ENCODE data around the gene STYXL2.

STYXL2 gene

DNA sequence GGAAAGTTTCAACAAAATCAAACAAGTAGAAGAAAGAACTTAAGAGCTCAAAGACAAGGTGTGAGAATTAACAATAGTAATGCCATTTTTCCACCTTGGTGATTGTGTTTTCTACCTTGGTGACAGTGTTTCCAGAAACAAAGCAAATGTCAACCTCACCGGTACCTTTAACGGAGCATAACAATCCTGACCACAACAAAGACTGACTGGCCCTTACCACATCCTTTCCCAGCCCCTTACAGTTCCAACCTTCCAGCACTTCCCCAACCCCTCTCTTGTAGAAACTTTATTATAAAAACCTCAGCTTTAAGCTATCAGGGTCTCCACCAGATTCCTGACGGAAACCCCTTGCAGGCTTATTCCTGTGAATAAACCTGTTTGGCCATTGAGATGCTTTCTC is 16.7 kb downstream of the STYXL2 start:
- DNase-seq (ENCODE audit: low spot score): no peak

- no peak for DNase-seq (ENCODE audit: low spot score)
These were observed 18.2 kb downstream of the STYXL2 start for GRCh38 chr1:167111868-167112709.

- DNase-seq (ENCODE audit: low spot score): no peak
These were observed 20.9 kb downstream of the STYXL2 start for GRCh38 chr1:167114725-167115124.

DNA sequence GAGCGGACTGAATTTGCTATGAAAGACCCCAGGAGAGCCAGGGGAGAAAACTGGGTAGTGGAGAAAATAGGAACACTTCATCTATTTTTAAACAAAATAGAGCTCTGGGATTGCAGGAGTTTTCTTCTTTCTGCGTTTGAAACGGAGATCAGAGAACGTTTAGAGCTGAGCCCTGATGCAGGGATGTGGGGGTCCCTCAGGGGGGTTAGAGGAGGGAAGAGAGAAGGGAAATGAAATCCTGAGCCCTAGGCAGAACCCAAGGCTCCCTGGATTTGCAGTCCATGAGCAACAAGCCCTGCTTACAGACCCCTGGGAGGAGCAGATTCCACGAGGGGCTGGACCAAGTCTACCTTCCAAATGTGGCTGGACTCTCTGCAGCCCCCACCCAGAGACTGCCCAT is 21.8 kb downstream of the STYXL2 start:
- DNase-seq (ENCODE audit: low spot score): no peak

DNA sequence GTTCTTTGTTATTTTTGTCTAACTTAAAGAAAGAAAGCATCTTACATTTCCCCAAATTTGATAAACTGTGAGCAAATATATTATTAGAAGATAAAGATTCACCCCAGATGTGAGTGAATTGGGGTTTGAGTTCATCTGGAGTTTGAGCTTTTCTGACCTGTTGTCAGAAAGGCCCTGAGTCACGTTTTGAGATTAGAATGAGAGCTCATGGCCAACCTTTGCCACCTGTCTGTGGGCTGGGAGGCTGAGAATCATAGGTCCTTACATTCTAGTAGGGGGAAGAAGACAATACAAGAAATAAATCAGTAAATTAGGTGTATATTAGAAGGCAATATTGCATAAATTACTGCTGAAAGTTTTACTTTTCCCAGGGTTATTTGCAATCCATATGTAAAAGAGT is 22.3 kb downstream of the STYXL2 start:
- DNase-seq (ENCODE audit: low spot score): no peak

DNA sequence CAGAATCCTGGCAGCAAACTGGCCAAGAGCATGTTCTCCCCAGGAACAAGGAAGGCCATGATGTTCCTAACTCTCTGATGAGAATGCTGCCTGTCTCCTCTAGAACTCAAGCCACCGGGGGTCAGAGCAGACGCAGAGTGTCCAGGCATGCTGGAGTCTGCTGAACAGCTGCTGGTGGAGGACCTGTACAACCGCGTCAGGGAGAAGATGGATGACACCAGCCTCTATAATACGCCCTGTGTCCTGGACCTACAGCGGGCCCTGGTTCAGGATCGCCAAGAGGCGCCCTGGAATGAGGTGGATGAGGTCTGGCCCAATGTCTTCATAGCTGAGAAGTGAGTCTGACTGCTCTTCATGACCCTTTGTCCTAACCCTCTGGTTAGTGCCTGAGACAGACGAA is 23.4 kb downstream of the STYXL2 start:
- DNase-seq (ENCODE audit: low spot score): no peak

GRCh38 chr1:167118188-167118587 is 24.3 kb downstream of the STYXL2 start:
- DNase-seq (ENCODE audit: low spot score): no peak

DNA sequence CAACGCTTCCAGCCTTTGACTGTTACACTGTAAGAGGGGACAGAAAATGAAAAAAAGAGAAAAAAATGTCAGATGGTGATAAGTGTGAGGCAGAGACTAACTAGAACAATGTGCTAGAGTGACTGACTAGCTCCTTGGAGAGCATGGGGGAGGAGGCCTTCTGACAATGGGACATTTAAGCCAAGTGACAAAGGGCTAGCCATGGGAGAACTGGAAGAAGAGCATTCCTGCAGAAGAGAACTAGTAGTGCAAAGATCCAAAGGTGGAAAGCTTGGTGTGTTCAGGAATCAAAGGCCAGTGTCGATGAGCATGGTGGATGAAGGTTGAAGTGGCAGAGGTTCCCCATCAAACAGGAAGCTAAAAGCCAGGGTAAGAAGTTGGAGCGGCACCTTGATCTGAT is 25.8 kb downstream of the STYXL2 start:
- DNase-seq (ENCODE audit: low spot score): no peak

DNA sequence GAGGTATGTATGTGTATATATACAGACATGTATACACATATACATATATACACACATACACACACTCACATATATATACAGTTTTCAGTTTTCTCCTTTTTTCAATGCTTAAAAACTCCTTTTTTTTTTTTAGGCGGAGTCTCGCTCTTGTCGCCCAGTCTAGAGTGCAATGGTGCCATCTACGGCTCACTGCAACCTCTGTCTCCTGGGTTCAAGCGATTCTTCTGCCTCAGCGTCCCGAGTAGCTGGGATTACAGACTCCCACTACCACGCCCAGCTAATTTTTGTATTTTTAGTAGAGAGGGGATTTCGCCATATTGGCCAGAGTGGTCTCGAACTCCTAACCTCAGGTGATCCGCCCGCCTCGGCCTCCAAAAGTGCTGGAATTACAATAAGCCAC is 27.0 kb downstream of the STYXL2 start:
- no peak for DNase-seq (ENCODE audit: low spot score)

GRCh38 chr1:167121375-167122120 is 27.7 kb downstream of the STYXL2 start:
- DNase-seq (ENCODE audit: low spot score): no peak

GRCh38 chr1:167122121-167122480 is 28.2 kb downstream of the STYXL2 start:
- DNase-seq (ENCODE audit: low spot score): no peak

GRCh38 chr1:167122568-167122967 is 28.7 kb downstream of the STYXL2 start:
- no peak for DNase-seq (ENCODE audit: low spot score)

DNA sequence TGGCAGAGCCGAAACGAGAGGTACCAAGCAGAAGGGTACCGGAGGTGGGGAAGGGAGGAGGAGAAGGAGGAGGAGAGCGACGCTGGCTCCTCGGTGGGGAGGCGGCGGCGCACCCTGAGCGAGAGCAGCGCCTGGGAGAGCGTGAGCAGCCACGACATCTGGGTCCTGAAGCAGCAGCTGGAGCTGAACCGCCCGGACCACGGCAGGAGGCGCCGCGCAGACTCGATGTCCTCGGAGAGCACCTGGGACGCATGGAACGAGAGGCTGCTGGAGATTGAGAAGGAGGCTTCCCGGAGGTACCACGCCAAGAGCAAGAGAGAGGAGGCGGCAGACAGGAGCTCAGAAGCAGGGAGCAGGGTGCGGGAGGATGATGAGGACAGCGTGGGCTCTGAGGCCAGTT is 32.4 kb downstream of the STYXL2 start:
- DNase-seq (ENCODE audit: low spot score): no peak

GRCh38 chr1:167126811-167127210 is 32.9 kb downstream of the STYXL2 start:
- DNase-seq (ENCODE audit: low spot score): no peak

DNA sequence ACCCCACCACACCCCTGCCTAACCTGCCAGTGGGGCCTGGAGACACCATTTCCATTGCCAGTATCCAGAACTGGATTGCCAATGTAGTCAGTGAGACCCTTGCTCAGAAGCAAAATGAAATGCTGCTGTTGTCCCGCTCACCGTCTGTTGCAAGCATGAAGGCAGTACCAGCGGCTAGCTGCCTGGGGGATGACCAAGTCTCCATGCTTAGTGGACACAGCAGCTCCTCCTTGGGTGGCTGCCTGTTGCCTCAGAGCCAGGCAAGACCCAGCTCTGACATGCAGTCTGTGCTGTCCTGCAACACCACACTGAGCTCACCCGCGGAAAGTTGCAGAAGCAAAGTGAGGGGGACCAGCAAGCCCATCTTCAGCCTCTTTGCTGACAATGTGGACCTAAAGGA is 33.4 kb downstream of the STYXL2 start:
- DNase-seq (ENCODE audit: low spot score): no peak

GRCh38 chr1:167127661-167128060 is 33.8 kb downstream of the STYXL2 start:
- no peak for DNase-seq (ENCODE audit: low spot score)

DNA sequence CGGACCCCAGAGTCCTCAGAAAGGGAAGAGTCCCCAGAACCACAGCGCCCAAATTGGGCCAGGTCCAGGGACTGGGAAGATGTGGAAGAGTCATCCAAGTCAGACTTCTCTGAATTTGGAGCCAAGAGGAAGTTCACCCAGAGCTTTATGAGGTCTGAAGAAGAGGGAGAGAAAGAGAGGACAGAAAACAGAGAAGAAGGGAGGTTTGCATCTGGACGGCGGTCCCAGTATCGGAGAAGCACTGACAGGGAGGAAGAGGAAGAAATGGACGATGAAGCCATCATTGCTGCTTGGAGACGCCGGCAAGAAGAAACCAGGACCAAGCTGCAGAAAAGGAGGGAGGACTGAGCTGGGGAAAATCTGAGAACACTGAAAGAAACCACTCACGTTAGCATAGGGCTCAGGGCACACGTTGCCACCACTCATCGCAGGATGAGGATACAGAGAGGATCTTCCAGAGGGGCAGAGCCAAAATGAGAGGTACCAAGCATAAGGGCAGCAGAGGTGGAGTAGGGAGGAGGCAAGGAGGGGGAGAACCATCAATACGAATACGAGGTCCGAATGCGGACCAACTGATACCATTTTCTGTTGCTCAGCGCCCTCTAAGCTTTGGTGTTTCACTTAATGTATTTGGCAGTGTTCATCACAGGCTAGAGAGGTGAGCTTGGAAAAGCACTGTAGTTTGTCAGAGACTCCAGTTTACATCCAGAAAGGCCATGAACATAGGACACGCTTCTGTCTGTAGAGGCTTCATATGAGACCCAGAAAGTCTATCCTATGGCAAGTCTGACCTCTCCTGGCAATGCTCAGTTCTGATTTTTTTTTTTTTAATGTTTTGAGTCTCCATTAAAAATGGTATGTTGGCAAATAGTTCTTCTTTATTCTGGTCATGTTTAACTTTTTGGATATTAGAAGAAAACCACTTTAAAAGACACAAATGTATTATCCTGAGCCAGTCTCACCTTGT is 34.7 kb downstream of the STYXL2 start:
- no peak for DNase-seq (ENCODE audit: low spot score)

GRCh38 chr1:167130829-167131510 is 37.1 kb downstream of the STYXL2 start:
- no peak for DNase-seq (ENCODE audit: low spot score)

DNA sequence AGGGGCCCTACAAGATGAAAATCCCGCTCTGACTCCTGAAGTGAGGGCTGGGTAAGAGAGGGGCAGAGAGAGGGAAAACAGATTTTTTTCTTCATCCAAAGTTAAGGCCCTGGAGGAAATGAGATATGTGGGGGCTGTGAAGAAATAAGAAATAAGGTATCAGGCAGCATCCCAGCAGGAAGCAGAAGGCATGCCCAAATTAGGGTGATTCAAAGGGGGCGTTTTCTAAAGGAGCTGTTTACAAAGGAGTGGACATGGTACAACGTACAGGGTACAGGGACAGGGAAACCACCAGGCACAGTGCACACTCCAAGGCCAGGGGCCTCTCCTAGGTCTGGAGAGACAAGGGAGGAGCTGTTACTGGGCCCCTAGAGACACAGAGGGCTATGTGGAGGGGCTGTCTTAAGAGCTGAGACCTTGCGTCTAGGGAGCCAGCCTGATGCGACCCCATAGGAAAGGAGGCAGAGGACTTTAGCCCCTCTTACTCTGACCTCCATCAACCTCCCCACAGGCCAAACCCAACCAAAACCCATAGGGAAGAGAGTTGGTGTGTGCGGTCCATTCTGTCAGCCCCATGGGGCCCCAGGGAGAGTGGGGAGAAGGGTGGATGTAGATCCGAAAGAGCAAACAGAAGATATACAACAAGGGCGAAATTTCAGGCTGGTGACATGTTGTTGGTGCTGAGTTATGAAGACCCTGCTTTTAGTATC is 38.6 kb downstream of the STYXL2 start:
- no peak for DNase-seq (ENCODE audit: low spot score)

DNA sequence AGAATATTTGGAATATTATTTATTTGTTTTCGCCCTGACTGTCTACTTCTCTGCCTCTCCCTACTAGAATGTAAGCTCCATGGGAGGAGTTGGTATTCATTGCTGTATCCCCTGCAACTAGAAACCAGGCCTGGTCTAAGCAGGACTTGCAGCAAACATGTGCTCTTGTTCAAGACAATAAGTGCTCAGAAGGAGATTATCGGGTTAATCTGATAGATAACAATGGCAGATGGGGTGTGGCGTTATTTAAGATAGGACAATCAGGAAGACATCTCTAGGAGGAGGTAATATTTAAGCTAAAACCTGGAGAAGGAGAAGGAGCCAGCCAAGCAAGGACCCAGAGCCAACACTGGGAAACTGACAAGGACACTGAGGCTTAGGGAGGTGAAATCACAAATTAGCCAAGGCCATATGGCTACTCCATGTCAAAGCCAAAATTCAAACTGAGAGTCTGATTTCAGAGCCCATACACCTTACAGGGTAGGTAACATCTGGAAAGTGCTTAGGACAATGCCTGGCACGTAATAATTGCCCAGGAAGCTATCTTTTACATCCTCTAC is 41.5 kb downstream of the STYXL2 start:
- DNase-seq (ENCODE audit: low spot score): no peak

- no peak for DNase-seq (ENCODE audit: low spot score)
These were observed 42.3 kb downstream of the STYXL2 start for GRCh38 chr1:167136191-167136614.

Data from left forelimb (tissue), 1 donor.